Brain microvascular endothelial cell (primary cell): ENCODE results near the gene PCDHA6.
A peak's percentile ranks its signal among the peaks of the same experiment; 100 is the strongest.
"Not testable (repeated sequence)": the region's sequence is repeated elsewhere in the genome, so short reads cannot be mapped to it uniquely, and the experiment has no call there.

Experiments used
- DNase-seq: peaks from one replicate; pipeline ENCODE4 v3.0.0-alpha.2; 2020
- H3K27ac ChIP-seq: fragments of 250-450 bp; sonication (Bioruptor Pico); 2 replicates; pipeline ENCODE4 v1.5.1; 2020; ENCODE audit warnings: mild to moderate bottlenecking, moderate library complexity
- H3K27me3 ChIP-seq: fragments of 250-450 bp; sonication (Bioruptor Pico); replicated peaks from 2 replicates; pipeline ENCODE4 v1.5.1; 2020; ENCODE audit warnings: mild to moderate bottlenecking
- H3K36me3 ChIP-seq: fragments of 250-450 bp; sonication (Bioruptor Pico); replicated peaks from 2 replicates; pipeline ENCODE4 v1.5.1; 2020; ENCODE audit warnings: mild to moderate bottlenecking
- H3K4me3 ChIP-seq: 2 replicates; pipeline ENCODE4 v1.5.1; 2011; ENCODE audit warnings: low read depth, mild to moderate bottlenecking, control low read depth, low read length, moderate library complexity
- CTCF ChIP-seq: IDR thresholded peaks from 2 replicates; pipeline ENCODE4 v1.5.1; 2011; ENCODE audit warnings: low read depth, mild to moderate bottlenecking, moderate library complexity, low read length, control low read depth, inconsistent platforms; ENCODE audit errors: missing control alignments
- in situ Hi-C: cut with HindIII; loops from 2 replicates; pipeline ENCODE4 v1.10.0; 2017; ENCODE audit warnings: low sequenced_read_pairs, low pct_ligation_motif_present

PCDHA6 gene

GRCh38 chr5:140840978-140841962 is 13.5 kb downstream of the PCDHA6 start, which contains the start of gene PCDHA8:
TSS of gene PCDHA8 (plus strand) at chr5:140841187. CDS start at chr5:140841322, 135 bp downstream.
- peak; percentile 46 for TF ChIP-seq CTCF
- H3K36me3 ChIP-seq: no peaks in the 10 kb centered on the region
- no peak within 1 kb of the TSS for H3K4me3 ChIP-seq
- in situ Hi-C loops: no loop called here
- DNase-seq: no peak
- no peak within 1 kb of the TSS for H3K27ac ChIP-seq
- no peaks in the 10 kb centered on the region for H3K27me3 ChIP-seq

DNA sequence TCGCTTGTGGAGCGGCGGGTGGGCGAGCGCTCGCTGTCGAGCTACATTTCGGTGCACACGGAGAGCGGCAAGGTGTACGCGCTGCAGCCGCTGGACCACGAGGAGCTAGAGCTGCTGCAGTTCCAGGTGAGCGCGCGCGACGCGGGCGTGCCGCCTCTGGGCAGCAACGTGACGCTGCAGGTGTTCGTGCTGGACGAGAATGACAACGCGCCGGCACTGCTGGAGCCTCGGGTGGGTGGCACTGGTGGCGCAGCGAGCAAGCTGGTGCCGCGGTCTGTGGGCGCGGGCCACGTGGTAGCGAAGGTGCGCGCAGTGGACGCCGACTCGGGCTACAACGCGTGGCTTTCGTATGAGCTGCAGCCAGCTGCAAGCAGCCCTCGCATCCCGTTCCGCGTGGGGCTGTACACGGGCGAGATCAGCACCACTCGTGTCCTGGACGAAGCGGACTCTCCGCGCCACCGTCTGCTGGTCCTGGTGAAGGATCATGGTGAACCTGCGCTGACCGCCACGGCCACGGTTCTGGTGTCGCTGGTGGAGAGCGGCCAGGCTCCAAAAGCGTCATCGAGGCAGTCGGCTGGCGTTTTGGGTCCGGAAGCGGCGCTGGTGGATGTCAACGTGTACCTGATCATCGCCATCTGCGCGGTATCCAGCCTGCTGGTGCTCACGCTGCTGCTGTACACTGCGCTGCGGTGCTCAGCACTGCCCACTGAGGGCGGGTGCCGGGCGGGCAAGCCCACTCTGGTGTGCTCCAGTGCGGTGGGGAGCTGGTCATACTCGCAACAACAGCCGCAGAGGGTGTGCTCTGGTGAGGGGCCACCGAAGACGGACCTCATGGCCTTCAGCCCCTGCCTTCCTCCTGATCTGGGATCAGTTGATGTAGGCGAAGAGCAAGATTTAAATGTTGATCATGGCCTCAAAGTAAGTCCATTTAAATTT is 15.3 kb downstream of the PCDHA6 start:
- in situ Hi-C loops: no loop called here
- no peak overlapping the region for H3K4me3 ChIP-seq
- DNase-seq: no peak
- H3K36me3 ChIP-seq: no peaks in the 10 kb centered on the region
- H3K27ac ChIP-seq: no peak overlapping the region
- no peak for TF ChIP-seq CTCF
- H3K27me3 ChIP-seq: no peaks in the 10 kb centered on the region

DNA sequence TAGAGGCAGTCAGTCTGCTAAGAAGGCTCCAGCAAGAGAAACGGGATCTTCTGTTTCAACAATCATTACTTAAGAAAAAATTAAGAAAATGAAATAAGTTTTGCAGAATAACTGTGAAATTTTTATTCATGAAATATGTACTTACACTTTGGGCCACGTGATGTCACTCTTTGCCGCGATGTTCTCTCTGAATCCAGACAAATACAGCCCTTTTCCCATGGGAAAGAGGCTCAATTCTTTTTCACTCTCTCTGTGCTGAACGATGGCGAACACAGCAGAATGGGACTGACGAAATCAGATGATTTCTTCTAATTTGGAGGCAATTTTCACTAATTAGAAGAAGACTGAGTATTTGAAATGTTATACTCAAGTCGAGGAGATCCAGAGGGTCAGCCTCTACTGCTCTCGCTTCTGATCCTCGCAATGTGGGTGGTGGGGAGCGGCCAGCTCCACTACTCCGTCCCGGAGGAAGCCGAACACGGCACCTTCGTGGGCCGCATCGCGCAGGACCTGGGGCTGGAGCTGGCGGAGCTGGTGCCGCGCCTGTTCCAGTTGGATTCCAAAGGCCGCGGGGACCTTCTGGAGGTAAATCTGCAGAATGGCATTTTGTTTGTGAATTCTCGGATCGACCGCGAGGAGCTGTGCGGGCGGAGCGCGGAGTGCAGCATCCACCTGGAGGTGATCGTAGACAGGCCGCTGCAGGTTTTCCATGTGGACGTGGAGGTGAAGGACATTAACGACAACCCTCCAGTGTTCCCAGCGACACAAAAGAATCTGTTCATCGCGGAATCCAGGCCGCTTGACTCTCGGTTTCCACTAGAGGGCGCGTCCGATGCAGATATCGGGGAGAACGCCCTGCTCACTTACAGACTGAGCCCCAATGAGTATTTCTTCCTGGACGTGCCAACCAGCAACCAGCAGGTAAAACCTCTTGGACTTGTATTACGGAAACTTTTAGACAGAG is 20.7 kb downstream of the PCDHA6 start, which contains the start of gene PCDHA9:
Gene PCDHA9, plus strand, starts transcription at position 244 of the 964 bp plus-strand sequence. Its CDS starts 114 bp downstream, at position 358.
- in situ Hi-C loops: not testable (repeated sequence)

GRCh38 chr5:140849831-140850634 is 22.3 kb downstream of the PCDHA6 start:
- in situ Hi-C loops: not testable (repeated sequence)

More for the DNA sequence above, 20.7 kb downstream of the PCDHA6 start, which contains the start of gene PCDHA9:
- not testable (repeated sequence) for H3K4me3 ChIP-seq, H3K36me3 ChIP-seq, H3K27ac ChIP-seq, H3K27me3 ChIP-seq, DNase-seq
- peak; percentile 7 for TF ChIP-seq CTCF

More at GRCh38 chr5:140849831-140850634, 22.3 kb downstream of the PCDHA6 start:
- not testable (repeated sequence) for DNase-seq, H3K4me3 ChIP-seq, H3K27ac ChIP-seq, H3K36me3 ChIP-seq, H3K27me3 ChIP-seq
